Measurements from ENCODE around the gene DMRTB1.

DNA sequence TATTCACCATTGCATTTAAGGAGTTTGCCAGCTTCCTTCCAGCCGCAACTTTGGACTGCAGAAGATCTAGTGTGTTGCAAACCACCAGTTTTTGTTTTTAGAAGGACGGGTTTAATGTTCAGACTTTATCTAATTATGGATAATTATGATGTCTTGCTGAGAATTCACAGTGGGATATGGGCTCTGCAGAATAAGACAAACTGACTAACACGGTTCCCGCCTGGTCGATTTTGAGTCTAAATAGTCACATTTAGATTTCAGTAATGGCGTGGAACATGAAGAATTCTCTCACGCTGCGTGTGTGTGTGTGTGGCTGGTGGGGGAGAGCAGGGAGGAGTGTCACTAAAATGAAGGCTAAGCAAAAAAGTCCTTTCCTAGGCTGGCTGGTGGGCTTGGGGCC, 48.5 kb upstream of the DMRTB1 start:
- TF ChIP-seq, protein P1, sequence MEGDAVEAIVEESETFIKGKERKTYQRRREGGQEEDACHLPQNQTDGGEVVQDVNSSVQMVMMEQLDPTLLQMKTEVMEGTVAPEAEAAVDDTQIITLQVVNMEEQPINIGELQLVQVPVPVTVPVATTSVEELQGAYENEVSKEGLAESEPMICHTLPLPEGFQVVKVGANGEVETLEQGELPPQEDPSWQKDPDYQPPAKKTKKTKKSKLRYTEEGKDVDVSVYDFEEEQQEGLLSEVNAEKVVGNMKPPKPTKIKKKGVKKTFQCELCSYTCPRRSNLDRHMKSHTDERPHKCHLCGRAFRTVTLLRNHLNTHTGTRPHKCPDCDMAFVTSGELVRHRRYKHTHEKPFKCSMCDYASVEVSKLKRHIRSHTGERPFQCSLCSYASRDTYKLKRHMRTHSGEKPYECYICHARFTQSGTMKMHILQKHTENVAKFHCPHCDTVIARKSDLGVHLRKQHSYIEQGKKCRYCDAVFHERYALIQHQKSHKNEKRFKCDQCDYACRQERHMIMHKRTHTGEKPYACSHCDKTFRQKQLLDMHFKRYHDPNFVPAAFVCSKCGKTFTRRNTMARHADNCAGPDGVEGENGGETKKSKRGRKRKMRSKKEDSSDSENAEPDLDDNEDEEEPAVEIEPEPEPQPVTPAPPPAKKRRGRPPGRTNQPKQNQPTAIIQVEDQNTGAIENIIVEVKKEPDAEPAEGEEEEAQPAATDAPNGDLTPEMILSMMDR (IDR thresholded peaks at IDR 0.05) = no peak
- no peak for TF ChIP-seq EP300 (IDR thresholded peaks at IDR 0.05)
